AG04449 (cell line): ENCODE results near the gene FIGLA.
"Not testable (repeated sequence)": the region's sequence is repeated elsewhere in the genome, so short reads cannot be mapped to it uniquely, and the experiment has no call there.

ENCODE experiments used
- CTCF ChIA-PET: fragments of 350-600 bp; formaldehyde crosslinking; extraction: SDS; loops from one replicate; lab custom pipeline; 2021; ENCODE audit warnings: antibody characterized with exemption; lab: Yijun Ruan, JAX
- POLR2A ChIA-PET: fragments of 400-600, 350-600 bp; formaldehyde crosslinking; extraction: SDS; loops from one replicate; lab custom pipeline; 2020; ENCODE audit warnings: antibody characterized with exemption, inconsistent platforms; lab: Yijun Ruan, JAX
- DNase-seq: peaks from one replicate; pipeline ENCODE4 v3.0.0-alpha.2; 2010; ENCODE audit warnings: low read depth, low spot score
- H3K4me3 ChIP-seq: 2 replicates; pipeline ENCODE4 v1.5.1; 2011; ENCODE audit warnings: low read depth, mild to moderate bottlenecking, control low read depth, low read length
- TF ChIP-seq, protein P1 (sequence below): IDR thresholded peaks from one replicate; pipeline ENCODE4 v1.5.1; 2011; ENCODE audit warnings: mild to moderate bottlenecking, moderate library complexity, low read length, control low read depth, inconsistent platforms; ENCODE audit not compliant: insufficient read depth; ENCODE audit errors: missing control alignments

FIGLA gene

DNA sequence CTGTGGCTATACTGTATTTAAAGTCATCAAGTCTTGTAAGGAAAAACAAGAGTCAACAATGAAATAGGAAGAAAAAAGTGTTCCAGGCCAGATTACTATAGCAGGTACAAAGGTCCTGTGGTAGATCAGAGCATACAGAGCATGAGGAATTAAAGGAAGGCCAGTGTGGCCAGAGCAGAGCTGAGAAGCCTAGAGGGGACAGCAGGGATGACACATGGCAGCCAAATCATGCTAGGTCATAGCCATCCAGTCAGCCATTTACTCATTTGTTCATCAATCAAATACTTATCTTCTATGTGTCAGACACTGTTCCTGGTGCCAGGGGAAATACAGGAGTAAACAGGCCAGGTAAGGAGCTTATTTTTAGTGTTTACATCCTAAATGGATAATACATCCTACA is 46.8 kb downstream of the FIGLA start:
- ChIA-PET POLR2A (no interaction called here), CTCF (interaction anchor here (1.3 kb wide), 1 partner anchor 126 kb away, joined by 4 read pairs; no protein-coding TSS in a partner anchor)
- no peak overlapping the region for H3K4me3 ChIP-seq
- DNase-seq: no peak
- TF ChIP-seq, protein P1, sequence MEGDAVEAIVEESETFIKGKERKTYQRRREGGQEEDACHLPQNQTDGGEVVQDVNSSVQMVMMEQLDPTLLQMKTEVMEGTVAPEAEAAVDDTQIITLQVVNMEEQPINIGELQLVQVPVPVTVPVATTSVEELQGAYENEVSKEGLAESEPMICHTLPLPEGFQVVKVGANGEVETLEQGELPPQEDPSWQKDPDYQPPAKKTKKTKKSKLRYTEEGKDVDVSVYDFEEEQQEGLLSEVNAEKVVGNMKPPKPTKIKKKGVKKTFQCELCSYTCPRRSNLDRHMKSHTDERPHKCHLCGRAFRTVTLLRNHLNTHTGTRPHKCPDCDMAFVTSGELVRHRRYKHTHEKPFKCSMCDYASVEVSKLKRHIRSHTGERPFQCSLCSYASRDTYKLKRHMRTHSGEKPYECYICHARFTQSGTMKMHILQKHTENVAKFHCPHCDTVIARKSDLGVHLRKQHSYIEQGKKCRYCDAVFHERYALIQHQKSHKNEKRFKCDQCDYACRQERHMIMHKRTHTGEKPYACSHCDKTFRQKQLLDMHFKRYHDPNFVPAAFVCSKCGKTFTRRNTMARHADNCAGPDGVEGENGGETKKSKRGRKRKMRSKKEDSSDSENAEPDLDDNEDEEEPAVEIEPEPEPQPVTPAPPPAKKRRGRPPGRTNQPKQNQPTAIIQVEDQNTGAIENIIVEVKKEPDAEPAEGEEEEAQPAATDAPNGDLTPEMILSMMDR: no peak

- H3K4me3 ChIP-seq: no peak overlapping the region
- ChIA-PET CTCF (no interaction called here), POLR2A (no interaction called here)
- TF ChIP-seq, protein P1: no peak
- no peak for DNase-seq
Measured at GRCh38 chr2:70743068-70743467, 47.4 kb downstream of the FIGLA start.

GRCh38 chr2:70739492-70739891 is 51.0 kb downstream of the FIGLA start:
- DNase-seq, POLR2A ChIA-PET: not testable (repeated sequence)

GRCh38 chr2:70738159-70738558 is 52.3 kb downstream of the FIGLA start:
- no peak for DNase-seq
- CTCF ChIA-PET: no interaction called here
- POLR2A ChIA-PET: no interaction called here
- H3K4me3 ChIP-seq: no peak overlapping the region
- TF ChIP-seq, protein P1: no peak

More at GRCh38 chr2:70739492-70739891, 51.0 kb downstream of the FIGLA start:
- H3K4me3 ChIP-seq, CTCF ChIA-PET: not testable (repeated sequence)

DNA sequence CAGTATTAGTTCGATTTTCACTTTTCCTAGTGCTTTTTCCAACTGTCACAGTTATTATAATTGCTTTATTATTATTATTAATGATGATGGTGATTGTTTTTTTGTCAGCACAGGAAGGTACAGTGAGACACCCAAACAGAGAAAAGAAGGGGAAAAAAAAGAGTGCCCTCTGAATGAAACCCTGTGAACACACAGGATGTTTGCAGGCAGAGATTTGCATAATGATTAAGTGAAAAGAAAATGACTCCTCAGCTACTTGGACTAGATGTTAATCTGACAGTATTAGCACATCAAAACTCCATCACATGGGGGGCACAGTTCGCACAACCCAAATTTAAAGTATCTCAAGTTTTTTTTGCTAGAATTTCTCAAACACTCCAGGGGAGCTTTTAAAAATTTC is 55.4 kb downstream of the FIGLA start:
- POLR2A ChIA-PET: no interaction called here
- CTCF ChIA-PET: no interaction called here
- TF ChIP-seq, protein P1: no peak
- H3K4me3 ChIP-seq: no peak overlapping the region
- DNase-seq: no peak

- TF ChIP-seq, protein P1: no peak
- H3K4me3 ChIP-seq: no peak overlapping the region
- DNase-seq: no peak
- POLR2A ChIA-PET: no interaction called here
- CTCF ChIA-PET: no interaction called here
Measured at GRCh38 chr2:70733646-70734180, 56.7 kb downstream of the FIGLA start.
